Inferior parietal cortex (tissue), 1 donor: ENCODE measurements around the gene POMT1.

ENCODE experiments used
- DNase-seq: peaks from one replicate; pipeline ENCODE4 v3.0.0-alpha.2; 2016; ENCODE audit errors: extremely low spot score

POMT1 gene

GRCh38 chr9:131554087-131554842 is 51.5 kb downstream of the POMT1 start:
- DNase-seq = no peak

- no peak for DNase-seq
Measured at GRCh38 chr9:131554843-131555351, 52.2 kb downstream of the POMT1 start.

GRCh38 chr9:131555841-131556673 is 53.3 kb downstream of the POMT1 start:
- DNase-seq = no peak

GRCh38 chr9:131557855-131558548 is 55.3 kb downstream of the POMT1 start:
- DNase-seq = no peak

- no peak for DNase-seq
Measured at GRCh38 chr9:131559421-131560000, 56.8 kb downstream of the POMT1 start.

- DNase-seq = no peak
Measured at GRCh38 chr9:131562032-131562959, 59.6 kb downstream of the POMT1 start.

GRCh38 chr9:131565369-131565768 is 62.7 kb downstream of the POMT1 start:
- DNase-seq = no peak

- DNase-seq = no peak
Measured at GRCh38 chr9:131566158-131566557, 63.4 kb downstream of the POMT1 start.

- DNase-seq = no peak
Measured at GRCh38 chr9:131567910-131568309, 65.2 kb downstream of the POMT1 start.
